ENCODE results near the gene MEIOSIN. TPM values are rescaled to one million over a fixed set of nuclear protein-coding genes. Genes with fewer than 3 reads are reported as not detected.
"Not testable (repeated sequence)": the region's sequence is repeated elsewhere in the genome, so short reads cannot be mapped to it uniquely, and the experiment has no call there.

The MEIOSIN gene, protein sequence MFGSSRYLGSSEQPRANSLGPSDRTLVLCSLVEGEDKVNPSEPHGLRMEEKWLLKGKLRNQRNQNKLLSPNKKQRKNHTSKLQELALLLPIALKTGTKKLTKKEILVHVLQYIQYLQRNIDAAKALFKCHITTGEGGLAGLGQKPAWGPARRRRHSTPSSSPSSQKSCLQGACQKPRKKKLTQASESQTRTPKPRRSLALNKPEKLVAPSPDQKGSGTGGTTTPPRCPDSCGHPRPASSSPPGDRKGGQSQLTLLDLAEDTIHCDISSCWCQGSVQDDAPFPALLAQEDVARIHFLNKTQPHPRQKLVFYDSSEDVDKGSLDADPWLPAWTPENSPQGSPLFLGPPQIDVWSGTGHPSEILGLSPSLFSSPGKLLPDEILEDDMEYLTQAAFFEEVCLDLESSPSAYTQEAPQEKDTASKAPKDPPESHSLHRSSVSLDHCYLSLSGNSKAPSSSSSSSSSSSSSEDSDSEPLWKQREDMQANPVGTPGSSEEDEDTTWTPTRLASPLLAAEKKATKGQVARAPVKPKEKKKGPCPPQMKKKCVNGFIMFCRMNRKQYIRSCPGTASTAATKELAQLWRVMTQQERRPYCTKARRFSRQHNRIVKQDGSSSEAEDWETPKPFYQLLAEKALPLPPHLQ
- not detected for total RNA-seq
- 0 to 0.08 reads per million in 2 donors for total RNA-seq

DNA sequence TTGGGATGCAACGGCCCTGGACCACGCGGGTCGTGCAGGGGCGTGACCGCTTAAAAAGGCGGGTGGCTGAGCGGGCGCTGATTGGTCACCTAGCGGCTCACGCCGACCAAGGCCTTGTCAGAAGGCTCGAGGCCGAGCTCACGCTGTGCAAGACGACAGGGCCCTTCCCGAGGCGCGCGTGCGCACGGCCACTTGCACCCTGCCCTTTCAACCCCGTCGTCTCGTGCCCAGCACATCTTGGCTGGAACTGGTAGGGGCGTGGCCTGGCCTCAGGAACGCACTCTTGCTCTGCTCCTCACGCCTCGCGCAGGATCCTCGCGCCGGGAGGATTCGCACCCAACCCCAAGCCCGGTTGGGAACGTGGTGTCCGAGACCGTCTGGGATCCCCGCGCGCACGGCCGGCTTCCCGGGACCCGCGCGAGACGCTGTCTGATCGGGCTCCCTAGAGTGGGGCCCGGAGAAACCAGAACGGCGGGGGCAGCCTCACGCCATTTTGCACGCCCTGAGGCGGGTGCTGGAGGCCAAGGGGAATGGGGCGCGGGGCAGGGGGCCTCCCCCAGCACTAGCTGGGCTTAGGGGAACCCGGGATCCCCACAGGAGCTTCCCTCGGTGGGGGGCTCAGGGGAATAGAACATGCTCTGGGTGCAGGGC is at the start of gene MEIOSIN:
Gene MEIOSIN (plus strand): TSS at position 280 of the 651 bp plus-strand sequence. CDS start 1,938 bp downstream, outside the sequence.
- DNase-seq (no peak), ATAC-seq (no peak)
- H3K27ac Mint-ChIP-seq, result no peak within 1 kb of the TSS
- H3K36me3 Mint-ChIP-seq (ENCODE audit: low read depth), result peaks cover 5% of the 10 kb centered on the region
- peaks cover 5% of the 10 kb centered on the region for H3K27me3 Mint-ChIP-seq
- peaks cover 17% of the 10 kb centered on the region for H3K4me1 Mint-ChIP-seq
- H3K9me3 ChIP-seq (ENCODE audit: control insufficient read depth, low read length, poor library complexity, severe bottlenecking), result no peaks in the 10 kb centered on the region
- no peak within 1 kb of the TSS for H3K4me3 Mint-ChIP-seq

DNA sequence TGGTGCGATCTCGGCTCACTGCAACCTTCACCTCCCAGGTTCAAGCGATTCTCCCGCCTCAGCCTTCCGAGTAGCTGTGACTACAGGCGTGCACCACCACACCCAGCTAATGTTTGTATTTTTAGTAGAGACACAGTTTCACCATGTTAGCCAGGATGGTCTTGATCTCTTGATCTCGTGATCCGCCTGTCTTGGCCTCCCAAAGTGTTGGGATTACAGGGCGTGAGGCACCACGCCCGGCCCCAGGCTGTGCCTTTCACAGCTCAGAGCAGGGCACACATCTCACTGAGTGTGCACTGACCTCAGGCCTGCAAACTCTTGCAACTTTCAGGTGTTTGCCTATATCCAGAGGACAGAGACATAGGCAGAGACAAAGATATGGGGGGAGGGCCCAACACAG is 48.2 kb upstream of the MEIOSIN start:
- not testable (repeated sequence) for H3K9me3 ChIP-seq (ENCODE audit: control insufficient read depth, low read length, poor library complexity, severe bottlenecking); ATAC-seq; H3K27me3 Mint-ChIP-seq; H3K36me3 Mint-ChIP-seq (ENCODE audit: low read depth); H3K4me3 Mint-ChIP-seq; H3K4me1 Mint-ChIP-seq; DNase-seq
- H3K27ac Mint-ChIP-seq, result peak overlapping the region; percentile 79

DNA sequence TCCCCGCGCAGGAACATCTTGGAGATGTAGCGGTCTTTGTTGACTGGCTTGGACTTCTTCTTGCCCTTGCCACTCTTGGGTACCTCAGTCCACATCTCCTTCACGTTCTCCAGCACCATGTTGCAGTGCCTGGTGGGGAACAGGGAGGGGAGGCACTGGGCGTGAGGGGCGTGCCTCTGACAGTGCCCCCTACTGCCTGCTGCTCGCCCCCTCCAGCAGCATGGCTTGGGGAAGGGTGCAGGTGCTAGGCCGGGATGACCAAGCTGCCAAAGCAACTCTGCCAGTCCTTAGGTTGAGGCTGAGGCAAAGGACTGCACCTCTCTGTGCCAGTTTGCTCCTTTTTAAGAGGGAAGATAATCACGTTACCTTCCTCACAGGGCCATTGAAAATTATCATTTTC is 45.6 kb upstream of the MEIOSIN start:
- Mint-ChIP-seq H3K4me3 (no peak overlapping the region), H3K27ac (no peak overlapping the region), H3K27me3 (no peaks in the 10 kb centered on the region), H3K36me3 (ENCODE audit: low read depth) (peaks cover 2% of the 10 kb centered on the region), H3K4me1 (peaks cover 11% of the 10 kb centered on the region)
- DNase-seq (no peak), ATAC-seq (no peak)
- no peaks in the 10 kb centered on the region for H3K9me3 ChIP-seq (ENCODE audit: control insufficient read depth, low read length, poor library complexity, severe bottlenecking)

DNA sequence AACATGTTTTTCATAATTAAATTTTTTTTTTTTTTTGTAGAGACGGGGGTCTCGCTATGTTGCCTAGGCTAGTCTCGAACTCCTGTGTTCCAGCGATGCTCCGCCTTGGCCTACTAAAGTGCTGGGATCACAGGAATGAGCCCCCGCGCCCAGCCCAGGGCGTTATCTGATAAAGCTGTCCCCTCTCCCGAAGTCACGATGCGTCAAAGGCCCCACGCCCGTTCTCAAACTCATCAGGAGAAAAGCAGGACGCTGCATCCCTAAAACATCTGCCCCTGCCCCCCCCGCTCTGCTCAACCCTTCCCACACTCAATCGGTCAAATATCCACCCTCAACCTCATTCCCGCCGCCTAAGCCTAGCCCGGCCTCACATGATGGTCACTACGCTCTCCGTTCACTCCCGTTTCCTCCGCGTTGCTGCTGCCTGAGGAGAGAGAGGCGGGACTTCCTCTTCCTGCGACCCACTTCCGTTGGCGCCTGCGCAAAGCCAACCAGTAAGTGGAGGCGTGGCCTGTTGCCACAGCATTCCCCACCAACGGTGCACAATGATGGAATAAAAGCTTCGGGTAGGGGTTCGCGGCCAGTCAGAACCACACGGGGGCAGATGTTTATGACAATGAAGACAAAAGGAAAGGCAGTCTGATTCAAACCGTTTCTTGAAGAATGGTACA is 41.6 kb upstream of the MEIOSIN start, which contains the start of gene SNRPD2:
Gene SNRPD2 (minus strand): TSS at position 438 of the 671 bp plus-strand sequence. CDS start 65 bp downstream, at position 373.
- Mint-ChIP-seq H3K36me3 (ENCODE audit: low read depth) (peaks cover 5% of the 10 kb centered on the region), H3K27ac (peak within 1 kb of the TSS; percentile 94)

DNA sequence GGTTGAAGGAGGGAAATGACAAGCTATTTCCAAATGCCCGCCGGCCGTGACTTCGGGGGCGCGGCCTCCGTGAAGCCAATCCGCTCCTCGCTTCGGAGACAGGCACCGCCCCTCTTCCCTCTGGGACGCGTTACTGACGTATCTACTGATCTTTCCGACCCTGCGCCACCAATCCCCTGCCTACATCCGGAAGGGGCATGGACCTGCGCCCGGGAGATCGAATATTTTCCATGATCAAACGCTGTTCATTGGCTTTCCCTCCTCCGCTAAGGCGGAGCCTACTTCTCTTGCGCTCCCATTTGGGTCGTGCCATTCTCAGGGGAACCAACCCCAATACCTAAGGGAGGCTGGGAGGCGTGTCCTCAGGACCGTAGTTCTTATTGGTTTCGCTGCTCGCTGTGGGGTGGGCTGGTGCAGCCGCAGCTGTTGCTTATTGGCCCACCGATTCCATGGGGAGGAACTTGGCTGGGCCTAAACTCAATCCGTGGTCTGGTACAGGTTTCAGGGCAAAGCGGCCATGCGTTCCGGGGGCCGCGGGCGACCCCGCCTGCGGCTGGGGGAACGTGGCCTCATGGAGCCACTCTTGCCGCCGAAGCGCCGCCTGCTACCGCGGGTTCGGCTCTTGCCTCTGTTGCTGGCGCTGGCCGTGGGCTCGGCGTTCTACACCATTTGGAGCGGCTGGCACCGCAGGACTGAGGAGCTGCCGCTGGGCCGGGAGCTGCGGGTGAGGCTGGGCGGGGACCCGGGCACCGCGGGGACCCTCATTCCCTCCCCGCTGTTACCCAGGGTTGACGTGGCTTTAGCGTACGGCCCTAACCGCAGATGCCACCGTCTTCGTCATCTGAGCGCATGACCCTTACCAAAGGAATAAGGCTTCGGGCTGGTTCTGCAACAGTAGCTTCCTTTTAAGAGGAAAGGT is 40.8 kb upstream of the MEIOSIN start, which contains the start of gene QPCTL:
Gene QPCTL (plus strand): TSS at position 480 of the 919 bp plus-strand sequence. CDS start 38 bp downstream, at position 518.
- peaks cover 14% of the 10 kb centered on the region for H3K4me1 Mint-ChIP-seq
- no peaks in the 10 kb centered on the region for H3K27me3 Mint-ChIP-seq
- peaks cover 6% of the 10 kb centered on the region for H3K36me3 Mint-ChIP-seq (ENCODE audit: low read depth)
- H3K9me3 ChIP-seq (ENCODE audit: control insufficient read depth, low read length, poor library complexity, severe bottlenecking), result no peaks in the 10 kb centered on the region
- peak within 1 kb of the TSS; percentile 93 for H3K4me3 Mint-ChIP-seq
- ATAC-seq (peak; percentile 89), DNase-seq (peak; percentile 89 to 95 (median 90))
- peak within 1 kb of the TSS; percentile 94 for H3K27ac Mint-ChIP-seq

More for the DNA sequence above, 41.6 kb upstream of the MEIOSIN start, which contains the start of gene SNRPD2:
- Mint-ChIP-seq H3K4me1 (peaks cover 13% of the 10 kb centered on the region), H3K4me3 (peak within 1 kb of the TSS; percentile 93), H3K27me3 (no peaks in the 10 kb centered on the region)
- ATAC-seq (peak; percentile 57), DNase-seq (peak; percentile 82 to 86 (median 84))
- no peaks in the 10 kb centered on the region for H3K9me3 ChIP-seq (ENCODE audit: control insufficient read depth, low read length, poor library complexity, severe bottlenecking)

DNA sequence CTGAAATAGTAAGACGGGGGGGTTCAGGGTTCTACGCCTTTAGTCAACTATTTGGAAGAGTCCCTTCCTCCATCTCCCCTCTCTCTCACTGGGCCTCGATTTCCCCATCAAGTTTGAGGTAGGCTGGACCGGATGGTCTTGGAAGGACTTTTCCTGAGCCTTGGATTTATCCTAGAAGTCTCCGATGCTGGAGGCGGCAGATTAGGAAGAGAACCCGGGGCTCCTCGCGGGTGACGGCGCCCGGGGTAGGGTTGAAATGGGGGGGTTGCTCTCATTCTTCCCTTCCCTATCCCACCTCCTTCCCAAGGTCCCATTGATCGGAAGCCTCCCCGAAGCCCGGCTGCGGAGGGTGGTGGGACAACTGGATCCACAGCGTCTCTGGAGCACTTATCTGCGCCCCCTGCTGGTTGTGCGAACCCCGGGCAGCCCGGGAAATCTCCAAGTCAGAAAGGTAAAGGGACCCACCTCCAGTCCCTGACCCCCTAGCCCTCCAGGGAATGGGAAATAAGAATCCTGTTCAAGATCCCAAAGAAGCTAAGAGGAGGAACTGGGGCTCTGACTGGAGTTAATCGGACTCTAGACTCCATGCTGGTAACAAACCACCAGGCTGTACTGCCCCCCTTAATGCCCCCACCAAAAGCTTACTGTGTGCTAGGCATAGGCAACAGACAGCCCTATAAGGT is 40.0 kb upstream of the MEIOSIN start:
- ATAC-seq (no peak), DNase-seq (peak; percentile 51 to 65 (median 59))
- H3K4me3 Mint-ChIP-seq, result peak overlapping the region; percentile 93
- H3K9me3 ChIP-seq (ENCODE audit: control insufficient read depth, low read length, poor library complexity, severe bottlenecking), result no peaks in the 10 kb centered on the region
- peaks cover 16% of the 10 kb centered on the region for H3K4me1 Mint-ChIP-seq
- no peaks in the 10 kb centered on the region for H3K27me3 Mint-ChIP-seq
- H3K27ac Mint-ChIP-seq, result peak overlapping the region; percentile 94
- H3K36me3 Mint-ChIP-seq (ENCODE audit: low read depth), result peaks cover 8% of the 10 kb centered on the region

DNA sequence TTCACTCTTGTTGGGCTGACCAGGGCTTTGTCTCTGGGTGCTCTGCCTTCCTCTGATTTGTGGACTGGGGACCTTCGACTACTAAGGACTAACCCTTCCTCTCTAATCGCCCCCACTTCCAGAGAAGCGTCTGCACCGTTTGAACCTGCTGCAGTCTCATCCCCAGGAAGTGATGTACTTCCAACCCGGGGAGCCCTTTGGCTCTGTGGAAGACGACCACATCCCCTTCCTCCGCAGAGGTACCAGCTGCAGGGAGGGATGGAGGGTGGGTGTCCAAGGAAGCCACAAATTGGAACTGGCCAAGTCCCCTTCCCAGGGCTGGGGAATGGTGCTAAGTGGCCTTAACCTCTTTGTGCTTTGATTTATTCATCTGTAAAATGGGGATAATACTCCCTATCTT is 31.6 kb upstream of the MEIOSIN start:
- Mint-ChIP-seq H3K27ac (no peak overlapping the region), H3K36me3 (ENCODE audit: low read depth) (peaks cover 9% of the 10 kb centered on the region), H3K4me3 (no peak overlapping the region), H3K27me3 (no peaks in the 10 kb centered on the region), H3K4me1 (peaks cover 3% of the 10 kb centered on the region)
- ATAC-seq, result no peak
- no peak for DNase-seq
- H3K9me3 ChIP-seq (ENCODE audit: control insufficient read depth, low read length, poor library complexity, severe bottlenecking), result no peaks in the 10 kb centered on the region

DNA sequence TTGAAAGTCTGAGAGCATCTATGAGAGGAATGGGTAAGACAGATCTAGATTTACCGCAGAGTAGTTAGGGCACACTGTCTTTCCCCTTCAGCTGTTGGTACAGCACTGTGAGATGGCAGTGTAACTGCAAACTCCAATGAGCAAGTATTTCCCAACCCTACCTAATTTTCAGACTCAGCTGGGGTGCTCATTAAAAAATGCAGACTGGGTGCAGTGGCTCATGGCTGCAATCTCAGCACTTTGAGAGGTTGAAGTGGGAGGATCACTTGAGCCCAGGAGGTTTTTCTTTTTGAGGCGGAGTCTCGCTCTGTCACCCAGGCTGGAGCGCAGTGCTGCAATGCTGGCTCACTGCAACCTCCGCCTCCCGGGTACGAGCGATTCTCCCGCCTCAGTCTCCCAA is 28.1 kb upstream of the MEIOSIN start:
- ATAC-seq (no peak), DNase-seq (no peak)
- Mint-ChIP-seq H3K36me3 (ENCODE audit: low read depth) (peaks cover 7% of the 10 kb centered on the region), H3K4me1 (peaks cover 2% of the 10 kb centered on the region), H3K27ac (no peak overlapping the region), H3K27me3 (no peaks in the 10 kb centered on the region), H3K4me3 (no peak overlapping the region)
- no peaks in the 10 kb centered on the region for H3K9me3 ChIP-seq (ENCODE audit: control insufficient read depth, low read length, poor library complexity, severe bottlenecking)

DNA sequence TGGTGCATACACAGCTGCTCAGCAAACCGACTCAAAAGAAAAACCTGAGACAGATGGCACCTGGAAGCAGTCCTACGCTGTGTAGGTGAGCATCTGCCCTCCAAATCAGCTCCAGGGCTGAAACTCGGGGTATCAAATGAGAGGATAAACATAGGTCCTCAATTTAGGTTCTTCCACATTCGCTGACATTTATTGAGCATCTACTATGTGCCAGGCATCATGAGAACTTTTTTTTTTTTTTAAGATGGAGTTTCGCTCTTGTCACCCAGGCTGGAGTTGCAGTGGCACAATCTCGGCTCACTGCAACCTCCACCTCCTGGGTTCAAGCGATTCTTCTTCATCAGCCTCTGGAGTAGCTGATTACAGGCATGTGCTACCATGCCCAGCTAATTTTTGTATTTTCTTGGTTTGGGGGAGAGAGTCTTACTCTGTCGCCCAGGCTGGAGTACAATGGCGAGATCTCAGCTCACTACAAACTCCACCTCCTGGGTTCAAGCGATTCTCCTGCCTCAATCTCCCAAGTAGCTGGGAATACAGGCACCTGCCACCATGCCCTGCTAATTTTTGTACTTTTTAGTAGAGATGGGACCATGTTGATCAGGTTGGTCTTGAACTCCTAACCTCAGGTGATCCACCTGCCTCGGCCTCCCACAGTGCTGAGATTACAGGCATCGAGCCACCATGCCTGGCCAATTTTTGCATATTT is 27.4 kb upstream of the MEIOSIN start:
- no peak for ATAC-seq
- peaks cover 9% of the 10 kb centered on the region for H3K36me3 Mint-ChIP-seq (ENCODE audit: low read depth)

DNA sequence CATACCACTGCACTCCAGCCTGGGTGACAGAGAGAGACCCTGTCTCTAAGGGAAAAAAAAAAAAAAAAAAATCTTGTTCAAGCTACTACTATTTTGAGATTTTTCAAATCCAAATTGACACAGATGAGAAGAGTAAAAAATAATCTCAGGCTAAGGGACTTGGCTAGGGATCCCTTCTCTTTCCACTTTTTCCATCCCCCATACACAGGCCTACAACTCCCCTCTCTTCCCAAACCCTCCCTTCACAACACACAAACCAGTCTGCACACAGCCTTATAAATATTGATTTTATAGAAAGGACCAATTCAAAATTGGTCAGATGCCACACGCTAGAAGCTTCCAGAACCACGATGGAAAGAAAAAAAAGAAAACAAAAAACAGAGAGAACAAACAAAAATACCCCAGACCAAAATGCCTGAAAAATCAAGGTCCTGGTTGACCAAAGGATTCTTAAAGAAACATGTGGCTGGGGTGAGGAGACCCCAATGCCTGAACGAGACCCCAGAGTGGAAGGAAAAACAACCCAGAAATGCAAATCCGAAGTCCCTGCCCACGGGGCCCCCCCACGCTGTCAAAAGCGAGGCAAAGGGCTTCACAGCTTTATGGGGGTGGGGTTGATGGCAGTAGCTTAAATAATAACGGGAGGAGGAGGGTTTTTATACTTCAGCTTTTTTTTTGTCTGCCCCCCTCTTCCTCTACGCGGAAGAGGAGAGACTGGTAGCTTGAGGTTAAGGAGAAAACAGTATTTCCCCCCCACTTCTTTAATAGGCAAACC is 22.7 kb upstream of the MEIOSIN start:
- no peak overlapping the region for H3K4me3 Mint-ChIP-seq
- H3K36me3 Mint-ChIP-seq (ENCODE audit: low read depth), result peaks cover 2% of the 10 kb centered on the region
- no peaks in the 10 kb centered on the region for H3K27me3 Mint-ChIP-seq
- peak overlapping the region; percentile 11 for H3K27ac Mint-ChIP-seq
- ATAC-seq (no peak), DNase-seq (no peak)
- H3K4me1 Mint-ChIP-seq, result peaks cover 7% of the 10 kb centered on the region
- no peaks in the 10 kb centered on the region for H3K9me3 ChIP-seq (ENCODE audit: control insufficient read depth, low read length, poor library complexity, severe bottlenecking)

More for the DNA sequence above, 27.4 kb upstream of the MEIOSIN start:
- Mint-ChIP-seq H3K27ac (no peak overlapping the region), H3K4me1 (peaks cover 7% of the 10 kb centered on the region), H3K4me3 (no peak overlapping the region), H3K27me3 (no peaks in the 10 kb centered on the region)
- no peak for DNase-seq
- H3K9me3 ChIP-seq (ENCODE audit: control insufficient read depth, low read length, poor library complexity, severe bottlenecking), result no peaks in the 10 kb centered on the region
